IPS-NIHi7 (cell line): Measurements from ENCODE around the gene TNNI2.

Experiments used
- DNase-seq: peaks from one replicate; pipeline ENCODE4 v3.0.0; 2012; ENCODE audit warnings: mixed read lengths; ENCODE audit errors: extremely low spot score

Gene TNNI2

GRCh38 chr11:1821562-1821961 is 17.2 kb upstream of the TNNI2 start:
- DNase-seq: no peak

DNA sequence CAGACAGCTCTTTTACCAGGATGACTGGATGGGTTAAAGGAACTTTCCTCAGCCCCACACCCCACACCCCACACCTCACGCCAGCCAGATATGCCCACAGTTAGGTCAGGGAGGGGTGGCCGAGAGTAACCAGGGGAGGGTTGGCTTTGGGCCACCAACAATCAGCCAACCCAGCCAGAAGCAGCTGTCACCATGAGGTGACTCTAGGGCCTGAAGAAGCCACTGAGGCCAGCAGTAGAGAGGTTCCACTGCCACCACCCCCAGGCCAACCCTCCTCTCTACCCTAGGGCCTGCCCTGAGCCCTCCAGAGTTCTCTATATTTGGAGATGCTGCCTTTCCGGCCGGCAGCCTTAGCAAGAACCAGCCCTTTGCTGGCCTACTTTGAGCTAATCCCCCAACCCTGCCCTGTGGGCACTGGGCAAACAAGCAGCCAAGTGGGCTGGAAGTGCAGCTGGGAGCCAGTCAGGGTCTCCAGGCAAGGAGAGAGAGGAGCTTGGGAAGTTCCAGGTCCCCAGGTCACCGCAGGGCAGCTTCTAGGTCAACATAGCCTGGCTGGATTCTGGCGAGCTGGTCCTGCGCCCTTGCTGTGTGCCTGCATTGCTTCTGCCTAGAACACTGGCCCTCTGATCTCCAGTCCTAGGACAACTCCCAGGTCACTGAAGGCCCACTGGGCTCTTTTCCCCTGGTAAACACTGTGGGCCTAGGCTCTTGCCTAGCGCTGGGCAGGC is 16.0 kb upstream of the TNNI2 start:
- DNase-seq: no peak

DNA sequence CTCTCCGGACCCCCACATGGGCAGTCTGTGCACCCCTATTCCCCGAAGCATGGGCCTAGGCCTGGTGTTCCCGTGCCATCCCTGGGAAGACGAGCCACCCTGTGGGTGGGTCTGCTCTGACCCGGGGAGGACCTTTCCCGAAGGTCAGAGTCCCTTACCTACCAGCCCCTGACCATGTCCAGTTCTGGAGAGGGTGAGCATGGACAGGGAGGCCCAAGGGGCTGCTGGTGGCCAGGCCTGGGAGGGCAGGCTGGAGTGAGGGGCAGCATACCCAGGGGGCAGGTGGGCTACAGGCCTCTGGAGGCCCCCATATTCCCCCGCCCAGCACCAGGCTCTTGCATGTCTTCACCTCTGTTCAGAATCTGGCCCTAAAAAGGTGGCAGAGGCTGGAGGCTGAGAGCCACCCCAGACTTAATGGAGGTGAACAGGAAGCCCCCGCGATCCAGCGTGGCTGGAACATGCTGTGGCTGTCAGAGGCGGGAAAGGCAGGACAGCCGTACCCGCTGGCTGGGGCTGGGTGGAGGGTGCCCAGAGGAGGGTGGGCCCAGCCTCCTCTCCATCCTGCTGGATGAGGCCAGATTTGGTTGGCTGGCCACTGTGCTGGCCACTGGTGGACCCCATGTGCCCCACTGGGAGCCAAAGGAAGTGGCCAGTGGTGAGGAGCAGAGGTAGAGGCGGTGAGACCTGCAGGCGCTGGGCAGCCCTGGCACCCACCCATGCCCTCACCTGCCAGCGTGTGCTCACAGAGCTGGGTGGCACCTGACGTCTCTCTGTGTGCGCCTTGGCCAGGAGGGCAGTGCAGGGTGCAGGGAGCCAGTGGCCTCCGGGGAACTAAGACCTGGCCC is 15.2 kb upstream of the TNNI2 start:
- no peak for DNase-seq

- DNase-seq: no peak
Measured at GRCh38 chr11:1824221-1825038, 14.4 kb upstream of the TNNI2 start.

DNA sequence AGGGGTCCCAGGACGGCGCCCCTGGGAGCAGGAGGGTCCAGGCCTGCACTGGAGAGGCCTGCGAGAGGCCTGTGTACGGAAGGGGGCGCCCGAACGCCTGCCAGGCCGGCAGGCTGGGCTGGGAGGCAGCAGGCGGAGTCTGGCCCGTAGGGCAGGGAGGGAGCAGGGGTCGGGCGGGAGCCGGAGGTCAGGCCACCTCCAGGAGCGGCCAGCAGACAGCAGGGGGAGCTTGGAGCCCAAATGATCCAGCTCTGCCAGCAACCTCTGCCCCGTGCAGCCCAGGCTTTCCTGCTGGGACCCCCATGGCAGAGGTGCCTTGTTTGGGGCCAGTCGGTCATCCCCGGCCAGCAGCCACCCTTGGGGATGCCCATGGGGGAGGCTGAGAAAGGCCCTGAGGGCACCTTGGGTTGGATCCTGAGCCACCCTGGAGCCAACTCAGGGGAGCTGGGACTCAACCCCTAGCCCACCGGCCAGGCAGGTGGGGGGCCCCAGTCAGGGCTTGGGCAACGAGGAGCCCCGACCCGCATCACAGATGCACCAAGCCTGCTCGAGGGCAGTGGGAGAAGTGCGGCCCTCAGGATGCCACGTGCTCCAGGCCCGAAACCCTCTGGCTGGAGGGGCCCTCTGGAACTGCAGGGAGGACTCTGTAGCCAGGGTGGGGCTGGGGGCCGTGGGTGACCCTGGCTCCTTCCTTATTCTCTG is 13.6 kb upstream of the TNNI2 start:
- DNase-seq: peak; percentile 100

- no peak for DNase-seq
Measured at GRCh38 chr11:1825785-1826451, 12.9 kb upstream of the TNNI2 start.

GRCh38 chr11:1826552-1827094 is 12.2 kb upstream of the TNNI2 start:
- peak; percentile 63 for DNase-seq

GRCh38 chr11:1827095-1827813 is 11.5 kb upstream of the TNNI2 start:
- no peak for DNase-seq

GRCh38 chr11:1827931-1828330 is 10.8 kb upstream of the TNNI2 start:
- DNase-seq: no peak

GRCh38 chr11:1828542-1828941 is 10.2 kb upstream of the TNNI2 start:
- DNase-seq: no peak

GRCh38 chr11:1829039-1829820 is 9.6 kb upstream of the TNNI2 start:
- DNase-seq: no peak

DNA sequence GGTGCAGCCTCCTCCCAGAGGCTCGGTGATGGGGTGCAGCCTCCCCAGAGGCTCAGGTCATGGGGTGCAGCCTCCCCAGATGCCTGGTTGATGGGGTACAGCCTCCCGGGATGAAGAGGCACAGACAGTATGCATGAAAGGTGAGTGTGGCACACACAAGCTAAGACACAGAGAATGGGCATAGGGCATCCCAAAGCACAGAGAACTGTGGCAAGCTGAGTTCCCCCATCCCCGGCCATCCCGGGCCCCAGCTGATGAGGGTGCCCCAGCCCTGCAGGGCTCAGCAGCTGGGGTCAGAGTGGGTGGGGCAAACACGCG is 8.8 kb upstream of the TNNI2 start:
- no peak for DNase-seq

- DNase-seq: no peak
Measured at GRCh38 chr11:1830322-1831223, 8.2 kb upstream of the TNNI2 start.

GRCh38 chr11:1831338-1832210 is 7.2 kb upstream of the TNNI2 start:
- DNase-seq: no peak

DNA sequence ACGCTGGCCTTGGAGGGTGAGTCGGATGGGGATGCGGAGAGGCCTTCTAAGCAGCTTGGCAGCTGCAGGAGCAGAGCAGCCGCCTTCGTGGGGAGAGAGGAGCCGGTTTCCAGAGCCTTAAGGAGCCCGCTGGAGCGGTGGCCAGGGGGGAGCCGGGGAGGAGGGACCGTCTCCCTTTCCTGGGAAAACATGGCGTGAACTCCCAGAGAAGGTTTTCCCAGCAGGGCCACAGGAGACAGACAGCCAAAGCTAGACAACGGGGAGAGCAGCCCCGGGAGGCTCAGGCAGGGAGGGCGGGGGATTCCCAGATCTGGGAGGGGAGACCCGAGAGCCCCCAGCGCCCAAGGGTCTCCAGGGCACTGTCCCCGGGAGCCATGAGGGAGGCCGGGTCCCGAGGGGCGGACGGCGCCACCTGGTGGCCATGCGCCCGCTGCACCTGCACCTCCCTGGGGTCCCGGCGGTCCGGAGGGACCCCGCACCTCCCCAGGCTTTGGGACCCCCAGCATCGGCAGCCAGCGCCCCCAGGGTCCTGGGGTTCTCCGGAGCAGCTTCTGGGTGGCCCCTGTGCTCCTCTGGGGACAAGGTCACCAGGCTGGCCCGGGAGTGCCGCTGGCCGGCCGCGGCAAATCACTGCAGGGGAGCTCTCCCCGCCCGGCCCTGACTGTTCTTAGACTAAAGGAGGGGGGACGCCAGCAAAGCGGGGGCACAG is 6.4 kb upstream of the TNNI2 start:
- DNase-seq: peak; percentile 89

DNA sequence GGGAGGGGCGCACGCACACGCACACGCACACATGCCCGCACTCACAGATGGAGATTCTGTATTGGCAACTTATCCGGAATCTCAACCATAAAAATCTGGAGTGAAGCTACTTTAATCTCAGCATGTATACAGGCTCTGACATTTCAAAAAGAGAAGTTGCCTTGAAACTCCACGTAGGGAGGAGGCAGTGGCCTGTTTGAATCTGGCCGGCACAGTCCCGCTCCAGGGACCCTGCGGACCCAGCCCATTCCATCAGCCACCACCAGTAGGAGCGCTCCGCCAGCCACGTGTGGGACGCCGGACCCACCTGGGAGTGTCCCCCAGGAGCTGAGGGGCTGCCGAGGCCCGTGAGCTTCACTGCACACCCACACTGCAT is 5.9 kb upstream of the TNNI2 start:
- DNase-seq: peak; percentile 53

DNA sequence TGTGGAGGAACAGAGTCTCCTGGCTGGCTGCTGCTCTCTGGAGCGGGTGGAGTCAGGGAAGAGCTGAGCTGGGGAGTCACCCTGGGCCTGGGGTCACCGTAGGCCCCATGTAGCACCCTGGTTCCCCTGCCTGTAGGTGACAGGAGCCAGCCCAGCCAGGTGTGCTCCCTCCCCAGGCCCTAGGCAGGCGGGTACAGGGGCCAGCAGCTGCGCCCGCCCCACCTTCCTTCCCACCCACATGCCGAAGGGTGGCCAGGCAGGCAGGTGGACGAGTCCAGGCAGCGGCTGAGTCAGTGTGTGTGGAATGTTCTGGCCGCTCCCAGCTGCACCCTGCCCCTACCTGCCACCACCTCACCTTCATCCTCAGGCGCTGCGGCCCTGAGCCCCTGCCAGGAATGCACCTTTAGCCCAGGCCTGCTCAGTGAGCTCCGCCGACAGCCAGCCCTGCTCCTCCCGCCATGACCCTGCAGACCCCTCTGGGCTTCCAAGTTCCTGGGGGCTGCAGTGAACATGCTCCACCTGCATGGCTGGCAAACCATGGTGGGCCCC is 4.6 kb upstream of the TNNI2 start:
- DNase-seq: no peak
